Cardiac fibroblast (primary cell): Measurements from ENCODE around the gene NKX2-2.

Source experiments
- DNase-seq, 2 donors: peaks; one replicate each; pipeline versions ENCODE4 v3.0.0 to v3.0.0-alpha.2; 2010; ENCODE audit warnings: low read depth in 2 of 2
- H3K4me3 ChIP-seq, 2 donors: replicated peaks in 1 of 2; 1 replicate in 1 of 2; 2 replicates in 1 of 2; pipeline ENCODE4 v1.5.1; 2011; ENCODE audit warnings: low read depth in 2 of 2, low read length in 2 of 2, mild to moderate bottlenecking in 2 of 2, moderate library complexity in 1 of 2
- CTCF ChIP-seq: IDR thresholded peaks from one replicate; pipeline ENCODE4 v1.5.1; 2011; ENCODE audit warnings: low read depth, mild to moderate bottlenecking, low read length, inconsistent platforms

NKX2-2 gene

DNA sequence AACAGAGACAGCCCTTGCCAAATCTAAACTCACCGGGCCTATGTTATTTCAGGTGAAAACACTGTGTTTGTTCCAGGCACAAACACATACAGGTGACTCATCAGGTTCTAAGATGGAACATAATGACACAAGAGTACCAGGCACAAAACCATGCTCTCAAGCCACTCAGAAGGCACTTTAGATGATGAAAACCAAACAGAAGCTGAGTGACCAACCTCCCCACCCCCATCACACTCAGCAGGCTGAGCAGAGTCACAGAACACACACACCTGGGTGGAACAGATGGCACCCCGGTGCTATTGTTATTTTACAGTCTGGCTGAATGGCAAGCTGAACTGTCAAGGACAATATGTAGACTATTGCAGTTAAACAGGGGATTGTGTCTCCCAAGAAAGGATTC is 20.6 kb upstream of the NKX2-2 start:
- no peak for TF ChIP-seq CTCF
- DNase-seq: no peak

DNA sequence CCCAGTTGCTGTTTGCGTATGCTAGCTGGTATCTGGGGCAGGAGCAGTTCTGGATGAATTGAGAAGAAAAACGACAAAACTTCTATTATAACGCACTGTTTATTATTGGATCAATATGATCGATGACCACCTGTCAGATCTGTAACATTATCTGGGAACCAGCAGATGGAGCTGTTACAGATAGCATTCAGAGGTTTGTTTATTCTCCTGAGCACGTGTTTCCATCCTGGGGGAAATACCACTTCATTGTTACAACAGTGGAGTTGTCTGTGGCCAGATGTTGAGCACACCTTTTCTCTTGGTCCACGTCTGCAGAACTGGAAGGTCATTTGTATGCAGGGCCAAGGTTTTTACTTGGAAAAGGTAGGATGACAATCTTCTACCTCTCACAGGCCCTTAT is 16.0 kb upstream of the NKX2-2 start:
- peak; percentile 2 for TF ChIP-seq CTCF
- no peak for DNase-seq
- H3K4me3 ChIP-seq: no peak overlapping the region

More for the DNA sequence above, 20.6 kb upstream of the NKX2-2 start:
- no peak overlapping the region for H3K4me3 ChIP-seq

GRCh38 chr20:21528870-21529269 is 15.0 kb upstream of the NKX2-2 start:
- no peak overlapping the region for H3K4me3 ChIP-seq
- TF ChIP-seq CTCF: no peak
- DNase-seq: no peak

DNA sequence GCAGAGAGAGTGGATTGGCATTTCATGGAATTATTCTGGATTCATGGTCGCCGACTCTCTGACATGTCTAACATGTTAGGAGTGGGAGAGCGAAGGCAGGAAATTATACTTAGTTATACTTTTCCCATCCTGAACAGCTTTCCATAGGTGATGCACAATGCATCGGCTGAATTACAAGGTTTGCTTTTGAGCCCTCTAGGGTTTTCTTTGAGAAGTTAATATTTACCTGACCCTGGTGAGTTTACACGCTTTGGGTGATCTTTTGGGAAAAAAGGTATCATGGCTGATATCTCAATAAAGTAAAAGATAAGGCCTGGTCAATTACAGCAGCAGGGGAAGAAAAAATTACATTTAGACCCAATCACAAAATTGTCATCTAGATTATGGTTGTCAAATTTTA is 14.0 kb upstream of the NKX2-2 start:
- H3K4me3 ChIP-seq: no peak overlapping the region
- no peak for TF ChIP-seq CTCF
- DNase-seq: no peak

GRCh38 chr20:21526776-21527175 is 12.9 kb upstream of the NKX2-2 start:
- H3K4me3 ChIP-seq: no peak overlapping the region
- no peak for TF ChIP-seq CTCF
- DNase-seq: no peak

GRCh38 chr20:21523895-21524294 is 10.0 kb upstream of the NKX2-2 start:
- no peak for TF ChIP-seq CTCF
- DNase-seq: no peak
- H3K4me3 ChIP-seq: no peak overlapping the region

- no peak for DNase-seq
- H3K4me3 ChIP-seq: no peak overlapping the region
- no peak for TF ChIP-seq CTCF
These were observed 9.5 kb upstream of the NKX2-2 start for GRCh38 chr20:21523281-21523868.
